Right lobe of liver (tissue), 6 donors: ENCODE measurements around the gene RBM15. TPM values are rescaled to one million over a fixed set of nuclear protein-coding genes. Genes with fewer than 3 reads are reported as not detected.

Experiments used
- ATAC-seq, 4 donors: fragments of 200-7000 bp; cut with Tn5 transposase; one replicate each; pipeline ENCODE4 v1.9.1; 2020; ENCODE audit warnings: mild to moderate bottlenecking in 4 of 4, moderate library complexity in 4 of 4
- DNase-seq, 3 donors: peaks; one replicate each; pipeline ENCODE4 v3.0.0-alpha.2; 2020
- H3K27ac ChIP-seq, 3 donors: fragments of 200-600 bp; one replicate each; pipeline ENCODE4 v1.8.0; 2022
- H3K27me3 ChIP-seq, 2 donors: fragments of 200-600 bp; one replicate each; pipeline ENCODE4 v1.8.0; 2022
- H3K36me3 ChIP-seq, 4 donors: fragments of 200-600 bp; sonication (generic) in 1 of 4; one replicate each; pipeline versions ENCODE4 v1.5.1 to v1.8.0; 2017 to 2022; ENCODE audit warnings: control low read depth in 1 of 4
- H3K4me1 ChIP-seq, 4 donors: fragments of 200-600 bp; sonication (generic) in 1 of 4; one replicate each; pipeline versions ENCODE4 v1.5.1 to v1.8.0; 2017 to 2022; ENCODE audit warnings: control low read depth in 1 of 4
- H3K4me3 ChIP-seq, 3 donors: fragments of 200-600 bp; one replicate each; pipeline ENCODE4 v1.8.0; 2022
- H3K9me3 ChIP-seq, 4 donors: fragments of 200-600 bp; sonication (generic) in 1 of 4; one replicate each; pipeline versions ENCODE4 v1.5.1 to v1.8.0; 2017 to 2022; ENCODE audit warnings: control low read depth in 1 of 4
- POLR2A ChIP-seq: fragments of 450-650 bp; IDR thresholded peaks from one replicate; pipeline ENCODE4 v1.6.1; 2017; ENCODE audit warnings: antibody characterized with exemption, mild to moderate bottlenecking
- WGBS: methylation state at CpG from one replicate; pipeline ENCODE4 v1.1.6; 2018; ENCODE audit warnings: low coverage, low lambda C conversion rate; ENCODE audit not compliant: insufficient coverage; ENCODE audit errors: missing lambda C conversion rate; 5-methylcytosine and 5-hydroxymethylcytosine counted together
- intact Hi-C, 2 donors: fragments of 100-400 bp; cut with DNase I; formaldehyde crosslinking; loops; one replicate each; pipeline versions ENCODE4 v1.11.2 to v1.14.1; 2022
- total RNA-seq, 6 experiments: library from RNA; depleted of rRNA in 2 of 6; stranded (reverse); fragments of >200 nt in 2 of 6; fragmentation: NEBNext Ultra II Directional in 3 of 6; extraction: Animal tissue kit (Norgen Biotek cat#: 25700) in 3 of 6; gene quantifications; one replicate each; pipeline versions ENCODE4 v1.1.0 to v1.2.4, GENCODE V29; 2016 to 2023
- TF ChIP-seq, protein P1 (sequence below), 4 donors: fragments of 200-600 bp in 3 of 4; fragments of 450-650 bp in 1 of 4; IDR thresholded peaks; one replicate each; pipeline versions ENCODE4 v1.5.1 to v1.8.0; 2016 to 2022; ENCODE audit warnings: antibody characterized with exemption in 4 of 4, mild to moderate bottlenecking in 2 of 4
- donor health status: DM: no; HTN: yes; CAD: no.
- donor health status: DM: no; HTN: no; CAD: no.
- donor health status: DM: no; HTN: no; CAD: no.
- donor health status: DM: no; HTN: yes; CAD: no.
- donor health status: DM: no; HTN: yes; CAD: no.

The RBM15 gene
- total RNA-seq, 6 experiments from 2014 or later: 8.9 to 15.1 (median 12.2) TPM

DNA sequence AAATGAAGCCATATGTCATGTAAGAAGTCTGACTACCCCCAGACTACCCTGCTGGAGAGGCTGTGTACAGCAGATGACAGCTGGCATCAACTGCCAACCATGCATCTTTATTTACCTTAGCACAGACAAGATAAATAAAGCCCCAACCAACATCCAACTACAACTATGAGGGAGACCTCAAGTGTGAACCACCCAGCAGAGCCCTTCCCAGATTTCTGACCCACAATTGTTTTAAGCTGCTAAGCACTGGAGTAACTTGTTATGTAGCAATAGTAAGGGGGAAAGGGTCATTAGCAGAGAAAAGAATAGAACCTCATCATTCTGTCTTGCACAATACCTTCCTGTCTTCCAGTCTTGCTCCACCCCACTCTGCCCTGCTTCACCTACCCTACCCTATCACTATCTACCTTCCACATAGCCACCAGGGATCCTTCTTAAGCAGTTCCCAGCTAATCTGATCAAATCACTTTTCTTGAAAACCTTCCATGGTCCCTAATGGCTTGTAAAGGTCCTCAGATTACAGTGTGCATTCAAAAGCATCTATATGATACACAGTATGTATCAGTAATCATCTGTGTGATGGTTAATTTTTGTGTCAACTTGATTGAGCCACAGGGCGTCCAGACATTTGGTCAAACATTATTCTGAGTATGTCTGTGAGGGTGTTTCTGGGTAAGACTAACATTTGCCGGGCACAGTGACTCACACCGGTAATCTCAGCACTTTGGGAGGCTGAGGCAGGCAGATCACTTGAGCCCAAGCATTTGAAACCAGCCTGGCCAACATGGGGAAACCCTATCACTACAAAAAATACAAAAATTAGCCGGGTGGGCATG lies 19.6 kb upstream of the RBM15 start:
- TF ChIP-seq POLR2A: no peak
- TF ChIP-seq, protein P1, sequence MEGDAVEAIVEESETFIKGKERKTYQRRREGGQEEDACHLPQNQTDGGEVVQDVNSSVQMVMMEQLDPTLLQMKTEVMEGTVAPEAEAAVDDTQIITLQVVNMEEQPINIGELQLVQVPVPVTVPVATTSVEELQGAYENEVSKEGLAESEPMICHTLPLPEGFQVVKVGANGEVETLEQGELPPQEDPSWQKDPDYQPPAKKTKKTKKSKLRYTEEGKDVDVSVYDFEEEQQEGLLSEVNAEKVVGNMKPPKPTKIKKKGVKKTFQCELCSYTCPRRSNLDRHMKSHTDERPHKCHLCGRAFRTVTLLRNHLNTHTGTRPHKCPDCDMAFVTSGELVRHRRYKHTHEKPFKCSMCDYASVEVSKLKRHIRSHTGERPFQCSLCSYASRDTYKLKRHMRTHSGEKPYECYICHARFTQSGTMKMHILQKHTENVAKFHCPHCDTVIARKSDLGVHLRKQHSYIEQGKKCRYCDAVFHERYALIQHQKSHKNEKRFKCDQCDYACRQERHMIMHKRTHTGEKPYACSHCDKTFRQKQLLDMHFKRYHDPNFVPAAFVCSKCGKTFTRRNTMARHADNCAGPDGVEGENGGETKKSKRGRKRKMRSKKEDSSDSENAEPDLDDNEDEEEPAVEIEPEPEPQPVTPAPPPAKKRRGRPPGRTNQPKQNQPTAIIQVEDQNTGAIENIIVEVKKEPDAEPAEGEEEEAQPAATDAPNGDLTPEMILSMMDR (IDR thresholded peaks at IDR 0.05): no peak
- Histone ChIP-seq H3K36me3 (no peaks in the 10 kb centered on the region), H3K27ac (no peak overlapping the region), H3K9me3 (no peaks in the 10 kb centered on the region), H3K27me3 (no peaks in the 10 kb centered on the region), H3K4me3 (no peak overlapping the region), H3K4me1 (no peaks in the 10 kb centered on the region)
- ATAC-seq: peak in 2 of 4 donors; percentile 33 to 61
- DNase-seq: no peak
- intact Hi-C loops: no loop called here
- WGBS: 86% methylated on average over 3 of the region's 4 CpGs

DNA sequence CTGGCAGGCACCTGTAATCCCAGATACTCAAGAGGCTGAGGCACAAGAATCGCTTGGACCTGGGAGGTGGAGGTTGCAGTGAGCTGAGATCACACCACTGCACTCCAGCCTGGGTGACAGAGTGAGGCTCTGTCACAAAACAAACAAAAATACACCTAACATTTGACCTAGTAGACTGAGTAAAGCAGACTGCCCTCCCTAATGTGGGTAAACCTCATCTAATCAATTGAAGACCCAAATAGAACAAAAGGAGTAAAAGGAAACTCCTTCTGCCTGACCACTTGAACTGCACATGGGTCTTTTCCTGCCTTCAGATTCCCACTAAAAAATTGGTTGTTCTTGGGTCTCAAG lies 19.0 kb upstream of the RBM15 start:
- intact Hi-C loops: no loop called here
- WGBS: 100% methylated on average over 1 of the region's 1 CpG
- ATAC-seq (peak in 1 of 4 donors; percentile 87), DNase-seq (no peak)
- no peaks in the 10 kb centered on the region for H3K4me1 ChIP-seq
- H3K27me3 ChIP-seq: no peaks in the 10 kb centered on the region
- no peak for TF ChIP-seq POLR2A
- TF ChIP-seq, protein P1 (IDR thresholded peaks at IDR 0.05): no peak
- no peaks in the 10 kb centered on the region for H3K36me3 ChIP-seq
- no peak overlapping the region for H3K4me3 ChIP-seq
- H3K27ac ChIP-seq: no peak overlapping the region
- no peaks in the 10 kb centered on the region for H3K9me3 ChIP-seq

DNA sequence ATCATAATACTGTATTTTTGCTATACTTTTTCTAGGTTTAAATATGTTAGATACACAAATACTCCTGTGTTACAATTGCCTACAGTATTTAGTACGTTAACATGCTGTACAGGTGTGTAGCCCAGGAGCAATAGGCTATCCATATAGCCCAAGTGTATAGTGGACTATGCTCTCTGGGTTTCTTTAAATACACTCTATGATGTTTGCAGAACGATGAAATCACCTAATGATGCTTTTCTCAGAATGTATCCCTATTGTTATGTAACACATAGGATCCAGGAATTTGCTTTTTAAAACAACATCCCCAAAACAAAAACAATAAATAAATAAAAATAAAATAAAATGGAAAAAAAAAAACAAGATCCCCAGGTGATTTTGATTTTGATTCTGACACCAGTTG lies 18.1 kb upstream of the RBM15 start:
- Histone ChIP-seq H3K4me3 (no peak overlapping the region), H3K36me3 (no peaks in the 10 kb centered on the region), H3K9me3 (no peaks in the 10 kb centered on the region), H3K4me1 (no peaks in the 10 kb centered on the region), H3K27ac (no peak overlapping the region), H3K27me3 (no peaks in the 10 kb centered on the region)
- intact Hi-C loops: no loop called here
- WGBS: 78% methylated on average over 2 of the region's 2 CpGs
- no peak for DNase-seq
- no peak for ATAC-seq
- TF ChIP-seq POLR2A: no peak
- TF ChIP-seq, protein P1 (IDR thresholded peaks at IDR 0.05): no peak

DNA sequence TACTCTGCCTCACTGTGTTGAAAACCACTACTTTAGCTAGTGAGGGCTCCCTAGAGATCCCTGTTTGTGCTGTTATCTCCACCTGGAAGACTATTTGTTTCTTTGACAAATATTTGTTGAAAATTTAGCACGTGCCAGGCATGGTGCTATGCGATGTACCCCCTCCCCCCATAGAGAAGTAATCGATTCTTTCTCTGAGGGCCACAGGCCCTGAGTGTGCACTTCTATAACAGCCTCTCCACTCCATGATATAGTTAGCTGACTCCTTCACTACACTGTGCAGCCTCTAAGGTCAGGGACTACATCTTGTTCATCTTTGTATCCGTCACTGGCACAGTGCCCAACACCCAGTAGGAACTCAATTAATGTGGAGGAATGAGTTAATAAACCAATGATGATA lies 17.3 kb upstream of the RBM15 start:
- no peak for TF ChIP-seq POLR2A
- TF ChIP-seq, protein P1 (IDR thresholded peaks at IDR 0.05): no peak
- intact Hi-C loops: no loop called here
- WGBS: 27% methylated on average over 4 of the region's 4 CpGs

More for the DNA sequence above, 17.3 kb upstream of the RBM15 start:
- no peaks in the 10 kb centered on the region for H3K4me1 ChIP-seq
- peak in 1 of 4 donors; percentile 49 for ATAC-seq
- no peak overlapping the region for H3K4me3 ChIP-seq
- DNase-seq: no peak
- no peaks in the 10 kb centered on the region for H3K9me3 ChIP-seq
- no peaks in the 10 kb centered on the region for H3K36me3 ChIP-seq
- H3K27me3 ChIP-seq: no peaks in the 10 kb centered on the region
- no peak overlapping the region for H3K27ac ChIP-seq
